GM06990 (cell line): ENCODE results near the gene STK17A.
A peak's percentile ranks its signal among the peaks of the same experiment; 100 is the strongest.
"Not testable (repeated sequence)": the region's sequence is repeated elsewhere in the genome, so short reads cannot be mapped to it uniquely, and the experiment has no call there.

Experiments
- DNase-seq: peaks from one replicate; pipeline ENCODE4 v3.0.0-alpha.2; 2011; ENCODE audit not compliant: insufficient read length; ENCODE audit errors: extremely low read depth
- H3K27me3 ChIP-seq: replicated peaks from 2 replicates; pipeline ENCODE4 v1.6.0; 2011; ENCODE audit warnings: low read length; ENCODE audit not compliant: control insufficient read depth, insufficient read depth
- H3K36me3 ChIP-seq: 2 replicates; pipeline ENCODE4 v1.5.1; 2011; ENCODE audit warnings: low read length; ENCODE audit not compliant: control insufficient read depth, insufficient read depth
- H3K4me3 ChIP-seq: replicated peaks from 2 replicates; pipeline ENCODE4 v1.5.1; 2011; ENCODE audit warnings: low read depth, mild to moderate bottlenecking, control low read depth, low read length
- TF ChIP-seq, protein P1 (sequence below): IDR thresholded peaks from 2 replicates; pipeline ENCODE4 v1.5.1; 2011; ENCODE audit warnings: low read length, control low read depth, mild to moderate bottlenecking, inconsistent platforms; ENCODE audit not compliant: insufficient read depth, poor library complexity, severe bottlenecking

The STK17A gene

DNA sequence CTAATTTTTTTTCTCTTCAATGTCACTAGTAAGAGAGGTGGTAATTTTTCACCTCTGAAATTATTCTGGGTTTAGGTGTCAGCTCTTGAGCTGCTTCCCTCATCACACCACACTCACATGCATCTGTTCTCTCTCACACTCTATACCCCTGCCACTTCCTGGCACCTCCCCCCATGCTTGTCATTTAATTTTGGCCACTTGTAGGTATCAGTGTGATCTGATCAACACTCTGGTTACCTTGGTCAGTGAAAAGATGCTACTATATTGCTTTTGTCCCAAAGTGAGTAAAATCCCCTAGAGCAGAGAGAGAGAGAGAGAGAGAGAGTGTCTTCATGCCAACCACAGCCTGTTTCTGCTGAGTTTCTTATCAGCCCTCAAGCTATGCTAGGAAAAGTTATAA lies 42.5 kb downstream of the STK17A start:
- H3K36me3 ChIP-seq, result peaks cover 14% of the 10 kb centered on the region
- TF ChIP-seq, protein P1, sequence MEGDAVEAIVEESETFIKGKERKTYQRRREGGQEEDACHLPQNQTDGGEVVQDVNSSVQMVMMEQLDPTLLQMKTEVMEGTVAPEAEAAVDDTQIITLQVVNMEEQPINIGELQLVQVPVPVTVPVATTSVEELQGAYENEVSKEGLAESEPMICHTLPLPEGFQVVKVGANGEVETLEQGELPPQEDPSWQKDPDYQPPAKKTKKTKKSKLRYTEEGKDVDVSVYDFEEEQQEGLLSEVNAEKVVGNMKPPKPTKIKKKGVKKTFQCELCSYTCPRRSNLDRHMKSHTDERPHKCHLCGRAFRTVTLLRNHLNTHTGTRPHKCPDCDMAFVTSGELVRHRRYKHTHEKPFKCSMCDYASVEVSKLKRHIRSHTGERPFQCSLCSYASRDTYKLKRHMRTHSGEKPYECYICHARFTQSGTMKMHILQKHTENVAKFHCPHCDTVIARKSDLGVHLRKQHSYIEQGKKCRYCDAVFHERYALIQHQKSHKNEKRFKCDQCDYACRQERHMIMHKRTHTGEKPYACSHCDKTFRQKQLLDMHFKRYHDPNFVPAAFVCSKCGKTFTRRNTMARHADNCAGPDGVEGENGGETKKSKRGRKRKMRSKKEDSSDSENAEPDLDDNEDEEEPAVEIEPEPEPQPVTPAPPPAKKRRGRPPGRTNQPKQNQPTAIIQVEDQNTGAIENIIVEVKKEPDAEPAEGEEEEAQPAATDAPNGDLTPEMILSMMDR, result no peak
- no peak overlapping the region for H3K4me3 ChIP-seq
- DNase-seq, result peak; percentile 46
- no peaks in the 10 kb centered on the region for H3K27me3 ChIP-seq

DNA sequence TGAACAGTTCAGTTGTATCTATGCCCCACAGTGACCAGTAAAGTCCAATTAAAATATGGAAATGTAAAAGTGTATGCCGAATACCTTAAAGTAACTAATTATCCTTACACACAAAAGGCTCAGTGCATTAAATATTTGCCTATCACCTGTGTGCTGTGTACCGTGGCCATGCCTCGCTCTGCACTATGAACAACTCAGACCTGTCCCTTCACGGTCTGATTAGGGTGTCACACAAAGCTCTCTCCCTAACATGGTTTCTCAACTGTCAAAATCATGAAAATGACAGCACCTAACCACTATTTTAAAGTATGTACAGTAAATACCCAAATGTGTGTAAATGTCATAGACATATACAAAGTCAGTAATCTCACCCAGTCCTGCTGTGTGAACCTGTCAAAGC lies 43.1 kb downstream of the STK17A start:
- Histone ChIP-seq H3K4me3 (no peak overlapping the region), H3K27me3 (no peaks in the 10 kb centered on the region), H3K36me3 (peaks cover 10% of the 10 kb centered on the region)
- no peak for DNase-seq
- TF ChIP-seq, protein P1, result no peak

DNA sequence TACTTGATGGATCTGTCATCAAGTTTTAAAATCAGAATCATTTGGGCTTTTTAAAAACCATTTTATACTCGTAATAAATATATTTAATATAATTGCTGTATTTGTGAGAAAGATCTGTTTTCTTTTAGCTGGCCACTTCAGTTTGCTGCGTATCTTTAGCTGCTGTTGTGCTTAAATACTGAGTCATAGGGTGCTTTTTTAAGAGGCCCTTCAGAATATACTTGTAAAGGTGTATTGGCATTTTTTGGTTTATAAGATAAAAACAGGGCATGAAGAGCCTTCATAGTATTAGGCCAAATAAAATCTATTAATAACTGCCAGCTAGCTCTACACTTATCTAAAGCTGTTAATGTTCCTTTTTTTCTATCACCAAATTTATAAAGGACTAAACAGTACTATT lies 43.8 kb downstream of the STK17A start:
- H3K4me3 ChIP-seq, result no peak overlapping the region
- TF ChIP-seq, protein P1, result no peak
- peaks cover 9% of the 10 kb centered on the region for H3K36me3 ChIP-seq
- no peaks in the 10 kb centered on the region for H3K27me3 ChIP-seq
- DNase-seq, result no peak

DNA sequence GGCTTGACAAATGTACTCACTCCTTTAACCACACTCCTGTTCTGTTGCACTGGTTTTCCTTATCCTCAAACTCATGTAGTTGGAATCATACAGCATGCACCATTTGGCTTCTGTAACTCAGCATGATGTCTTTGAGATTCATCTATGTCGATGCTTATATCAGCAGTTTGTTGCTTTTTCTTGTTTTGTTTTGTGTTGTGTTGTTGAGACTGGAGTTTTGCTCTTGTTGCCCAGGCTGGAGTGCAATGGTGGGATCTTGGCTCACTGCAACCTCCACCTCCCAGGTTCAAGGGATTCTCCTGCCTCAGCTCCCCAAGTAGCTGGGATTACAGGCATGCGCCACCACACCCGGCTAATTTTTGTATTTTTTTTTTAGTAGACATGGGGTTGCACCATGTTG lies 44.9 kb downstream of the STK17A start:
- peaks cover 13% of the 10 kb centered on the region for H3K36me3 ChIP-seq
- not testable (repeated sequence) for H3K27me3 ChIP-seq, DNase-seq, H3K4me3 ChIP-seq

DNA sequence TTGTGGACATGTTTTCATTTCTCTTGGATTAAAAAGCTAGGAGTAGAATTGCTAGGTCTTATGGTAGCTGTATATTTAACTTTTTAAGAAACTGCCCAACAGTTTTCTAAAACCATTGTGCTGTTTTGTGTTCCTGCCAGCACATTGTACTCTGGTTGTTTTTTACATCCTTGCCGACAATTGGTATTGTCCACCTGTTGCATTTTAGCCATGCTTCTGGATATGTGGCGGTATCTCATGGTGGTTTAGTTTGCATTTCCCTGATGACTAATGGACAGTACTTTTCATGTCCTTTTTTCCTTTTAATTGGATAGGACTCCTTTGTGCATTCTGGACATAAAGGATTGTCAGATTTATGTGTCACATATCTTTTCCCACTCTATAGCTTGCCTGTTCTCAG lies 45.5 kb downstream of the STK17A start:
- Histone ChIP-seq H3K27me3 (no peaks in the 10 kb centered on the region), H3K36me3 (peaks cover 14% of the 10 kb centered on the region)

DNA sequence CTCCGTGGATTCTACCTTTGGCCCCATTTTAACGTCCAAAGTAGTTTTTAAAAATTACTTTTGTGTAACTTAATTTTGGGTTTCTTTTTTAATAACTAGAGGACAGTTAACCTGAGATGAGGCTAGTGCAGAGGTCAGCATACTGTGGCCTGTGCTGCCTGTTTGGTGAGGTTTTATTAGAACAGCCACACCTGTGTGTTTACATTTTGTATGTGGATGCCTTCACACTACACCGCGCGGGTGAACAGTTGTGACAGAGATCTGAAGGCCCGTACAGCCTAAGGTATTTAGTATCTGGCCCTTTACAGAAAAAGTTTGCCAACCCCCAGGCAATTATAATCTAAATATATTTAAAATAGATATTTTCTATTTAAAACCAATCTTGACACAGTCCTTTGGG lies 46.9 kb downstream of the STK17A start:
- DNase-seq, result no peak
- no peak overlapping the region for H3K4me3 ChIP-seq
- H3K36me3 ChIP-seq, result peaks cover 18% of the 10 kb centered on the region
- no peaks in the 10 kb centered on the region for H3K27me3 ChIP-seq
- TF ChIP-seq, protein P1, result no peak

More for the DNA sequence above, 45.5 kb downstream of the STK17A start:
- TF ChIP-seq, protein P1, result no peak
- no peak overlapping the region for H3K4me3 ChIP-seq
- no peak for DNase-seq
